Neural progenitor cell (in vitro differentiated cells): Measurements from ENCODE around the gene NUTM2A.
"Not testable (repeated sequence)": the region's sequence is repeated elsewhere in the genome, so short reads cannot be mapped to it uniquely, and the experiment has no call there.

Source experiments
- CTCF ChIP-seq: fragments of 200-600 bp; sonication (generic); IDR thresholded peaks from 2 replicates; pipeline ENCODE4 v1.5.1; 2017; ENCODE audit warnings: antibody characterized with exemption, mild to moderate bottlenecking
- EZH2 ChIP-seq: fragments of 200-600 bp; sonication (generic); IDR thresholded peaks from 2 replicates; pipeline ENCODE4 v1.6.1; 2017; ENCODE audit warnings: antibody characterized with exemption, mild to moderate bottlenecking, moderate library complexity
- EZH2phosphoT487 ChIP-seq: fragments of 200-600 bp; sonication (generic); IDR thresholded peaks from 2 replicates; pipeline ENCODE4 v1.6.1; 2017; ENCODE audit warnings: antibody characterized with exemption

DNA sequence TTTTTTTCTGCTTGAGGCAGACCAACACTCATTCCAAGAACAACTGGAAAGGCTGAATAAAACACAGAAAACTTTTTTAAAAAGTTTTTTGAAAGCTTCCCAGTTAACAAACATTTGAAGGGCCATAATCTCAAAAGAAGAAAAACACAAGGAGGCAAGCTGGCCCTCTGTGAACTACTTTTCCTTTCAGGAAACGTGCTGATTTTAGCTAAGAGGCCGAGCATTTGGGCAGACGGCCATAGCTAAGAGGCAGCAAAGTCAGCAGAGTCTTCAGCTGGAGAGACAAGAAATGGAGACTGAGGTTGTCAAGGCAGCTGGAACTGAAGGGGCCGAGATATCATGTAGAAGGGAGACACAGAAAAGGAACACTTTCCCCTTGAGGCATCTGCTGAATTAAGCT is 18.3 kb upstream of the NUTM2A start:
- not testable (repeated sequence) for TF ChIP-seq CTCF, EZH2, EZH2phosphoT487
